Fibroblast of lung (primary cell): ENCODE results near the gene FSHB. TPM values are rescaled to one million over a fixed set of nuclear protein-coding genes. Genes with fewer than 3 reads are reported as not detected.

Experiments
- DNase-seq, 2 donors: peaks; one replicate each; pipeline versions ENCODE4 v3.0.0 to v3.0.0-alpha.2; 2010; ENCODE audit warnings: low read depth in 2 of 2
- H2AFZ ChIP-seq: 2 replicates; pipeline ENCODE4 v1.5.1; 2012; ENCODE audit warnings: low read length, control low read depth, inconsistent platforms
- H3K27ac ChIP-seq: 2 replicates; pipeline ENCODE4 v1.5.1; 2011; ENCODE audit warnings: low read length, control low read depth; ENCODE audit not compliant: insufficient read depth
- H3K27me3 ChIP-seq: 2 replicates; pipeline ENCODE4 v1.5.1; 2011; ENCODE audit warnings: mild to moderate bottlenecking, low read length; ENCODE audit not compliant: control insufficient read depth, insufficient read depth
- H3K36me3 ChIP-seq: 2 replicates; pipeline ENCODE4 v1.5.1; 2011; ENCODE audit warnings: low read length; ENCODE audit not compliant: control insufficient read depth, insufficient read depth
- H3K4me1 ChIP-seq: 2 replicates; pipeline ENCODE4 v1.5.1; 2011; ENCODE audit warnings: low read length; ENCODE audit not compliant: control insufficient read depth, insufficient read depth; ENCODE audit errors: extremely low read depth
- H3K4me2 ChIP-seq: 2 replicates; pipeline ENCODE4 v1.5.1; 2011; ENCODE audit warnings: low read length, control low read depth; ENCODE audit not compliant: insufficient read depth; ENCODE audit errors: extremely low read depth
- H3K4me3 ChIP-seq, 4 experiments: fragments of 200-600 bp in 1 of 4; sonication (generic) in 1 of 4; replicated peaks in 1 of 4; 2 replicates each; pipeline ENCODE4 v1.5.1; 2011 to 2016; ENCODE audit warnings: low read length in 4 of 4, low read depth in 3 of 4, mild to moderate bottlenecking in 3 of 4, control low read depth in 2 of 4, inconsistent platforms in 1 of 4, mixed read lengths in 1 of 4; ENCODE audit not compliant: insufficient read depth in 1 of 4; ENCODE audit errors: control extremely low read depth in 1 of 4
- H3K79me2 ChIP-seq: 2 replicates; pipeline ENCODE4 v1.5.1; 2012; ENCODE audit warnings: mild to moderate bottlenecking, low read length, inconsistent platforms; ENCODE audit not compliant: control insufficient read depth, insufficient read depth
- H3K9ac ChIP-seq: 2 replicates; pipeline ENCODE4 v1.5.1; 2011; ENCODE audit warnings: mild to moderate bottlenecking, low read length, control low read depth; ENCODE audit not compliant: insufficient read depth
- H3K9me3 ChIP-seq: 2 replicates; pipeline ENCODE4 v1.5.1; 2012; ENCODE audit warnings: low read depth, low read length; ENCODE audit not compliant: control insufficient read depth, insufficient read depth
- H4K20me1 ChIP-seq: 2 replicates; pipeline ENCODE4 v1.5.1; 2011; ENCODE audit warnings: low read length; ENCODE audit not compliant: control insufficient read depth, insufficient read depth; ENCODE audit errors: extremely low read depth
- CTCF ChIP-seq, 2 donors: IDR thresholded peaks in 1 of 2; conservative IDR thresholded peaks in 1 of 2; 1 replicate in 1 of 2; 2 replicates in 1 of 2; pipeline ENCODE4 v1.5.1; 2011 to 2012; ENCODE audit warnings: low read length in 2 of 2, control low read depth in 1 of 2, inconsistent platforms in 1 of 2, low read depth in 1 of 2, mild to moderate bottlenecking in 1 of 2
- EZH2 ChIP-seq: IDR thresholded peaks from 2 replicates; pipeline ENCODE4 v1.5.1; 2012; ENCODE audit warnings: low read length, control low read depth, mild to moderate bottlenecking; ENCODE audit errors: missing control alignments
- polyA plus RNA-seq, 2 donors: library from polyadenylated mRNA; depleted of rRNA in 1 of 2; stranded (reverse) in 1 of 2; unstranded in 1 of 2; fragments of >200 nt; gene quantifications; 2 replicates each; pipeline ENCODE4 v1.2.1, GENCODE V29; 2011 to 2012; ENCODE audit warnings: missing spikeins in 1 of 2
- total RNA-seq: library from RNA; depleted of rRNA; stranded (reverse); fragments of >200 nt; gene quantifications from 2 replicates; pipeline ENCODE4 v1.2.1, GENCODE V29; 2014

The FSHB gene
- total and polyA plus RNA-seq, 2 donors (not counting 1 experiment from before 2014, with no cell fraction given), result not detected

GRCh38 chr11:30277176-30277575 lies 46.4 kb downstream of the FSHB start:
- no peak for DNase-seq
- Histone ChIP-seq H3K4me1 (no peaks in the 10 kb centered on the region), H3K4me3 (no peak overlapping the region), H3K27ac (no peak overlapping the region), H3K36me3 (no peaks in the 10 kb centered on the region), H3K4me2 (no peak overlapping the region), H3K9me3 (no peaks in the 10 kb centered on the region), H3K9ac (no peak overlapping the region), H3K27me3 (no peaks in the 10 kb centered on the region), H3K79me2 (no peaks in the 10 kb centered on the region), H4K20me1 (no peaks in the 10 kb centered on the region), H2AFZ (no peak overlapping the region)
- TF ChIP-seq CTCF (conservative IDR thresholded peaks at IDR 0.05 in 1 of 2, IDR thresholded peaks at IDR 0.05 in 1 of 2; ENCODE audit: low read depth in 1 of 2, low read length in 2 of 2) (no peak), EZH2 (no peak)

- DNase-seq, result no peak
- H3K27ac ChIP-seq, result no peak overlapping the region
- no peak overlapping the region for H2AFZ ChIP-seq
- H3K36me3 ChIP-seq, result no peaks in the 10 kb centered on the region
- H3K4me2 ChIP-seq, result no peak overlapping the region
- H3K4me1 ChIP-seq, result no peaks in the 10 kb centered on the region
- no peaks in the 10 kb centered on the region for H3K9me3 ChIP-seq
- no peaks in the 10 kb centered on the region for H3K27me3 ChIP-seq
- no peaks in the 10 kb centered on the region for H4K20me1 ChIP-seq
- TF ChIP-seq EZH2 (no peak), CTCF (conservative IDR thresholded peaks at IDR 0.05 in 1 of 2, IDR thresholded peaks at IDR 0.05 in 1 of 2; ENCODE audit: low read depth in 1 of 2, low read length in 2 of 2) (no peak)
- H3K79me2 ChIP-seq, result no peaks in the 10 kb centered on the region
- no peak overlapping the region for H3K9ac ChIP-seq
- H3K4me3 ChIP-seq, result no peak overlapping the region
These were observed 49.0 kb downstream of the FSHB start for GRCh38 chr11:30279796-30280195.

- H3K9me3 ChIP-seq, result no peaks in the 10 kb centered on the region
- no peak overlapping the region for H3K9ac ChIP-seq
- H4K20me1 ChIP-seq, result no peaks in the 10 kb centered on the region
- H3K4me2 ChIP-seq, result no peak overlapping the region
- H3K27me3 ChIP-seq, result no peaks in the 10 kb centered on the region
- H3K79me2 ChIP-seq, result no peaks in the 10 kb centered on the region
- no peak overlapping the region for H2AFZ ChIP-seq
- no peak for DNase-seq
- H3K4me3 ChIP-seq, result no peak overlapping the region
- no peaks in the 10 kb centered on the region for H3K36me3 ChIP-seq
- H3K27ac ChIP-seq, result no peak overlapping the region
- TF ChIP-seq EZH2, result no peak
- no peaks in the 10 kb centered on the region for H3K4me1 ChIP-seq
These were observed 50.9 kb downstream of the FSHB start for GRCh38 chr11:30281476-30282288.
